GM18858 (cell line): ENCODE measurements around the gene SELPLG.

Source experiments
- ATAC-seq: cut with Tn5 transposase; IDR thresholded peaks from one replicate; pipeline ENCODE4 v1.9.1; 2021; ENCODE audit not compliant: unreplicated experiment

The SELPLG gene

GRCh38 chr12:108605690-108606406, 27.8 kb downstream of the SELPLG start:
- ATAC-seq = no peak

- ATAC-seq = no peak
These were observed 28.5 kb downstream of the SELPLG start for GRCh38 chr12:108605000-108605689.

GRCh38 chr12:108604208-108604941, 29.3 kb downstream of the SELPLG start:
- ATAC-seq = no peak

GRCh38 chr12:108603743-108604142, 30.0 kb downstream of the SELPLG start:
- ATAC-seq = no peak

GRCh38 chr12:108602976-108603704, 30.6 kb downstream of the SELPLG start:
- no peak for ATAC-seq

- ATAC-seq = no peak
These were observed 31.4 kb downstream of the SELPLG start for GRCh38 chr12:108602209-108602705.

GRCh38 chr12:108600702-108601007, 33.0 kb downstream of the SELPLG start:
- no peak for ATAC-seq

GRCh38 chr12:108599948-108600701, 33.6 kb downstream of the SELPLG start:
- ATAC-seq = no peak

GRCh38 chr12:108599541-108599940, 34.2 kb downstream of the SELPLG start:
- ATAC-seq = no peak

GRCh38 chr12:108598553-108599250, 35.0 kb downstream of the SELPLG start:
- ATAC-seq = no peak

- no peak for ATAC-seq
These were observed 35.9 kb downstream of the SELPLG start, which contains the start of gene TMEM119 for GRCh38 chr12:108597559-108598471. Gene TMEM119, minus strand, starts transcription at chr12:108598084. Its CDS starts 5,701 bp downstream, at chr12:108592383.

GRCh38 chr12:108596854-108597558, 36.7 kb downstream of the SELPLG start:
- no peak for ATAC-seq

GRCh38 chr12:108595711-108596647, 37.7 kb downstream of the SELPLG start:
- ATAC-seq = no peak

- no peak for ATAC-seq
These were observed 38.6 kb downstream of the SELPLG start for GRCh38 chr12:108594960-108595710.

- no peak for ATAC-seq
These were observed 39.3 kb downstream of the SELPLG start for GRCh38 chr12:108594323-108594903.
